Iris pigment epithelial cell (primary cell): ENCODE results near the gene RABL2A.
"Not testable (repeated sequence)": the region's sequence is repeated elsewhere in the genome, so short reads cannot be mapped to it uniquely, and the experiment has no call there.

Source experiments
- DNase-seq: peaks from one replicate; pipeline ENCODE4 v3.0.0-alpha.2; 2011; ENCODE audit warnings: low read depth

The RABL2A gene

DNA sequence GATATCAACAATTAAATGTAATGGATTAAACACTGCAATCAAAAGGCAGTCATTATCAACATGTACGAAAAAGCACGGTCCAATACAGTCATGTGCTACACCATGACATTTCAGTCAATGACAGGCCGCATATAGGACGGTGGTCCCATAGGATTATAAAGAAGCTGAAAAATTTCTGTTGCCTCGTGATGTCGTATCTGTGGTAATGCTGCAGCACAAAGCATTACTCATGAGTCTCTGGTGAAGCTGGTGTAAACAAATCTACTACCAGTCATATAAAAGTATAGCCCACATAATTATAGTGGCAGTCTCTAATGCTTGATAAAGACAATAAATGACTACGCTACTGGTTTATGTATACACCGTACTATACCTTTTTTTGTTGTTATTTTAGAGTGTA lies 58.4 kb downstream of the RABL2A start:
- peak; percentile 43 for DNase-seq

GRCh38 chr2:113686537-113686936 lies 59.5 kb downstream of the RABL2A start:
- peak; percentile 27 for DNase-seq

- not testable (repeated sequence) for DNase-seq
Observed at GRCh38 chr2:113690871-113691270, 63.8 kb downstream of the RABL2A start.
